NB4 (cell line): ENCODE measurements around the gene CCR8.

Experiments used
- DNase-seq: peaks from one replicate; pipeline ENCODE4 v3.0.0; 2010; ENCODE audit warnings: low read depth
- H3K4me3 ChIP-seq: one replicate; pipeline ENCODE4 v1.5.1; 2011; ENCODE audit warnings: mild to moderate bottlenecking, low read depth, low read length, moderate library complexity
- CTCF ChIP-seq: IDR thresholded peaks from one replicate; pipeline ENCODE4 v1.5.1; 2012; ENCODE audit warnings: low read depth, low read length
- MAX ChIP-seq: IDR thresholded peaks from 2 replicates; pipeline ENCODE4 v1.6.1; 2011; ENCODE audit warnings: low read depth, low read length
- MYC ChIP-seq: IDR thresholded peaks from 2 replicates; pipeline ENCODE4 v1.6.1; 2011; ENCODE audit warnings: low read depth, low read length
- POLR2A ChIP-seq: IDR thresholded peaks from 2 replicates; pipeline ENCODE4 v1.6.1; 2011; ENCODE audit warnings: mild to moderate bottlenecking; ENCODE audit not compliant: insufficient read length; ENCODE audit errors: extremely low read depth

Gene CCR8

DNA sequence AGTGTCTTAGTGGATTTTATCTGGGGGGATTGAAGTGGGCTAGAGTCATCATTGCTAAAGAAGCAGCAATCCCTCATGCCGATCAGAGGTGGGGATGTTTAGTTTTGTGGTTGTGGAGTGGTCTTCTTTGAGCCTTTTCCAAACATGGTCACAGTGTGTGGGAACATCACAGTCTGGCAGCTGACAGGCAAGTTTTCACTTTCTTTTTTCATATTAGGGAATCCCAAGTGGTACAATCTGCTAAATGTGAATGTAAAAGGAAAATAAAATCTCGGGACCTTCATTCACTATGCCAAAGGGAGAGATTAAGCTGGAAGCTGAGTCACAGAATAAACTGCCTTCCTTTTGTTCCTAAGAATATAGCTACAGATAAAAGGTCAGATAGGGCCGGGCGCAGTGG is 39.3 kb upstream of the CCR8 start:
- TF ChIP-seq CTCF (no peak), MYC (no peak), POLR2A (no peak), MAX (no peak)
- no peak for DNase-seq
- no peak overlapping the region for H3K4me3 ChIP-seq

DNA sequence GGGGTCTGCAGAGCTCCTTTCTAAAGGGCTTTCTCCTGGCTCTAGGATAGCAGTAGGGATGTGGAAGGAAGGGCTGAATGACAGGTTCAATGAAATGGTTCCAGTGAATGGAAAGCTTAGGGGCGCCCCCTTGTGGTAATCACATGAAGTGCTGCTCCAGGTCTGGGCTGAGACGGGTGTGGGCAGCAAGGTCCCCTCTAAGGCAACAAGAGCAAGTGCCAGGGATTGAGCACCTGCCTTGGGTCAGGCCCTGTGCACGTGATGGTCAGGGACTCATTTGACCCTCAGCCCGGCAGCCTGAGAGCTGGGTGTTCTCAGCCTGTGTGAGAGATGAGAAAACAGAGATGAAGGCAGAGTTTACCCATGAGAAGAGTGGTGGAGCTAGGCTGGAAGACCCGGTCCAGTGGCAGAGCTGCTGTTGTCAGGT is 37.6 kb upstream of the CCR8 start:
- no peak overlapping the region for H3K4me3 ChIP-seq
- DNase-seq = peak; percentile 73
- TF ChIP-seq MYC (no peak), CTCF (peak; percentile 76), MAX (peak; percentile 63), POLR2A (no peak)

DNA sequence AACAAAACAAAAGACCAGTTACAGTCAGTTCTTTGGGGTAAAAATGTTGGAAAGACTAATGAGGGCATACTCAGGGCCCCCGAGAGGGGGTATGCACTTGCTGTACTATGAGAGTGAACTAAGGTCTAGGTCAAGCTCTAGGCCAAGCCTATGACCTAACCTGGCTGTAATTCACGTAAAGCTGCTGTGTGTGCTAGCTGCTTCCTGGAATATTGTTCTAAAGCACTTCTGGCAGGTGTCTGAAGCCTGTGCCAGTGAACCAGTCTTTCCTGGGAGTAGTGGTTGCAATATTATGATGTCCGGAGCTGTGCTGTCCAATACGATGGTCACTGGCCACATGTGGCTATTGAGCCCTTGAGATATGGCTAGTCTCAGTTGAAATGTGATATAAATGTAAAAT is 36.5 kb upstream of the CCR8 start:
- TF ChIP-seq POLR2A (no peak), MAX (no peak), CTCF (no peak), MYC (no peak)
- DNase-seq = no peak
- H3K4me3 ChIP-seq = no peak overlapping the region

DNA sequence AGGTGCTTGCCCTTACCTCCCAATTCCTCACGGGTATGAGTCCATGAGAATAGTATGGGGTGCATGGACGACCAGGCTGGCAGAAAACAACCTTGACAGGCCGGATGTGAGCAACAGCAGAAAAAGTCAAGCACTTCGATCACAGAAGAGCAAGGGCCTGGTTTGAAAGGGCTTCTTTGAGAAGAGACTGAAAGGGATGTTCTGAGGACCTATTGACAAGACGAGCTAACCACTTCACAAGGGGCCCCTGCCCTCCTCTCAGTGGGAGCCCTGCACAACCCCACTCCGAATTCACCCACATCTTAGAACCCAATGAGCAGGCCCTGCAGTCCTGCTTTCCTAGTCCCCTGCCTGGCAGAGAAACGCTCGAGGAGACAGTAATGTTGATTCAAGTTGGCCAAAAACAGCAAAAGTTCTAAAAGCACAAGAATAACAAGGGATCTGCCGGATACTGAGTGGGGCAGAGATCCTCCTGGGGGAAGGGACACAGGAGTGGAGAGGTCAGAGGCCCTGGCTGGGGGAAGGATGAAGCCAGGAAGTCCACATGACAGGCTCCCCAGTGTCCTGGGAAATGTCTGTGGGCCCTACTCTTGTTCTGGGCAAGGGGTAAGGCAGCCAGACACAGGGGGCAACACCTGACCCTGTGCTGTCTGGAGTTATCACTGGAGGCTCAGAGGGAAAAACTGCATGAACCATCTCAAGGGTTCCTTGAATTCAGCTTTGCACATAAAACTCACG is 34.9 kb upstream of the CCR8 start:
- DNase-seq = no peak
- no peak overlapping the region for H3K4me3 ChIP-seq
- no peak for TF ChIP-seq POLR2A
- TF ChIP-seq CTCF = no peak
- TF ChIP-seq MYC = no peak
- TF ChIP-seq MAX = no peak

DNA sequence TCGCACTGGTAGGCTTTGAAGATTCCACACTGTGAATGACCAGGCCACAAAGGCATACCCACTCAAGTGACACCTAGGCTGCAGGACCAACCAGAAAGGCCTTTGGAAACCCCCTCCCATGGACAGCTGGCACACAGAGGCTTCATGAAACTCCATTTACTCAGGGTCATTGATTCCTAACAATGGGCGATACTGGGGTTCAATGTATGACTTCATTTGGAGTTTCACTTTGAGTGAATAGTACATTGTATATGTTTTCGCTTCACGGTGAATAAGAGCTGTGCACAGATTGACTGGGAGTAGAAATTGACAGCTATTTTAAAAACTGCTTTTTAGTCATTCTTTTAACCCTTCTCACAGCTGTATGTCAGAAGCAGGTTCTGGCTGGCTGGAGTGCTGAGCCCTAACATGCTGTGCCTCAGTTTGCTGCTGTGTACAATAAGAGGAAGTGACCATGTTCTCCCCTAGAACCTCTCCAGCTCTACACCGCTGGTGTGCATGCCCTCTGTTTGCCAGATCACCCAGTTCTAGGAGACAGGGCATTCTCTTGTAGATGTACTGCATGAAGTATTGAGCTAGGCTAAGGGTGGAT is 34.2 kb upstream of the CCR8 start:
- no peak overlapping the region for H3K4me3 ChIP-seq
- no peak for TF ChIP-seq CTCF
- no peak for TF ChIP-seq MYC
- no peak for TF ChIP-seq MAX
- TF ChIP-seq POLR2A = no peak
- DNase-seq = no peak
